Astrocyte of the spinal cord (primary cell): ENCODE measurements around the gene MEPCE.
"Not testable (repeated sequence)": the region's sequence is repeated elsewhere in the genome, so short reads cannot be mapped to it uniquely, and the experiment has no call there.

Source experiments
- DNase-seq: peaks from one replicate; pipeline ENCODE4 v3.0.0; 2011; ENCODE audit warnings: low read depth, low spot score
- H3K4me3 ChIP-seq: 2 replicates; pipeline ENCODE4 v1.5.1; 2011; ENCODE audit warnings: low read depth, mild to moderate bottlenecking, low read length, moderate library complexity
- in situ Hi-C: cut with HindIII; loops from 2 replicates; pipeline ENCODE4 v1.10.0; 2017; ENCODE audit warnings: low sequenced_read_pairs
- TF ChIP-seq, protein P1 (sequence below): IDR thresholded peaks from 2 replicates; pipeline ENCODE4 v1.5.1; 2012; ENCODE audit warnings: low read depth, mild to moderate bottlenecking, low read length, inconsistent platforms

MEPCE gene, protein sequence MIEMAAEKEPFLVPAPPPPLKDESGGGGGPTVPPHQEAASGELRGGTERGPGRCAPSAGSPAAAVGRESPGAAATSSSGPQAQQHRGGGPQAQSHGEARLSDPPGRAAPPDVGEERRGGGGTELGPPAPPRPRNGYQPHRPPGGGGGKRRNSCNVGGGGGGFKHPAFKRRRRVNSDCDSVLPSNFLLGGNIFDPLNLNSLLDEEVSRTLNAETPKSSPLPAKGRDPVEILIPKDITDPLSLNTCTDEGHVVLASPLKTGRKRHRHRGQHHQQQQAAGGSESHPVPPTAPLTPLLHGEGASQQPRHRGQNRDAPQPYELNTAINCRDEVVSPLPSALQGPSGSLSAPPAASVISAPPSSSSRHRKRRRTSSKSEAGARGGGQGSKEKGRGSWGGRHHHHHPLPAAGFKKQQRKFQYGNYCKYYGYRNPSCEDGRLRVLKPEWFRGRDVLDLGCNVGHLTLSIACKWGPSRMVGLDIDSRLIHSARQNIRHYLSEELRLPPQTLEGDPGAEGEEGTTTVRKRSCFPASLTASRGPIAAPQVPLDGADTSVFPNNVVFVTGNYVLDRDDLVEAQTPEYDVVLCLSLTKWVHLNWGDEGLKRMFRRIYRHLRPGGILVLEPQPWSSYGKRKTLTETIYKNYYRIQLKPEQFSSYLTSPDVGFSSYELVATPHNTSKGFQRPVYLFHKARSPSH

GRCh38 chr7:100429637-100430492 lies at the start of gene MEPCE:
Gene MEPCE, plus strand, starts transcription at chr7:100429831. Its CDS starts 188 bp downstream, at chr7:100430019.
- peak within 1 kb of the TSS; percentile 65 for H3K4me3 ChIP-seq
- in situ Hi-C loops: no loop called here
- peak; percentile 98 for DNase-seq
- TF ChIP-seq, protein P1, sequence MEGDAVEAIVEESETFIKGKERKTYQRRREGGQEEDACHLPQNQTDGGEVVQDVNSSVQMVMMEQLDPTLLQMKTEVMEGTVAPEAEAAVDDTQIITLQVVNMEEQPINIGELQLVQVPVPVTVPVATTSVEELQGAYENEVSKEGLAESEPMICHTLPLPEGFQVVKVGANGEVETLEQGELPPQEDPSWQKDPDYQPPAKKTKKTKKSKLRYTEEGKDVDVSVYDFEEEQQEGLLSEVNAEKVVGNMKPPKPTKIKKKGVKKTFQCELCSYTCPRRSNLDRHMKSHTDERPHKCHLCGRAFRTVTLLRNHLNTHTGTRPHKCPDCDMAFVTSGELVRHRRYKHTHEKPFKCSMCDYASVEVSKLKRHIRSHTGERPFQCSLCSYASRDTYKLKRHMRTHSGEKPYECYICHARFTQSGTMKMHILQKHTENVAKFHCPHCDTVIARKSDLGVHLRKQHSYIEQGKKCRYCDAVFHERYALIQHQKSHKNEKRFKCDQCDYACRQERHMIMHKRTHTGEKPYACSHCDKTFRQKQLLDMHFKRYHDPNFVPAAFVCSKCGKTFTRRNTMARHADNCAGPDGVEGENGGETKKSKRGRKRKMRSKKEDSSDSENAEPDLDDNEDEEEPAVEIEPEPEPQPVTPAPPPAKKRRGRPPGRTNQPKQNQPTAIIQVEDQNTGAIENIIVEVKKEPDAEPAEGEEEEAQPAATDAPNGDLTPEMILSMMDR: no peak

DNA sequence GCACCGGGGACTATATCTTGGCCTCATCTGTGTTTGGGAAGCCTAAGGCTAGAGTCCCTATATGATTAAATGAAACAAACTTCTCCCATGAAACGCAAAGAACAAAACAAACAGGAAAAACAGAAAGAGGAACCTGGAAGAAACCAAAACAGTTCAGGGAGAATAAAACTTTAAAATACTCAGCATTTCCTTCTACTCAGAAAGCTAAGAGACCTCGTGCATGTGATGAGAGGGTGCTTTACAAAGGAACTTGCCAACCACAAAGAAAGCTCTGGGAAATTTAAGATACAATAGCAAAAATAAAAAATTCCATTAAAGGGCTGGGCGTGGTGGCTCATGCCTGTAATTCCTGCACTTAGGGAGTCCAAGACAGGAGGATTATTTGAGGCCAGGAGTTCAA lies 49.4 kb upstream of the MEPCE start:
- DNase-seq: no peak
- in situ Hi-C loops: no loop called here
- no peak overlapping the region for H3K4me3 ChIP-seq
- TF ChIP-seq, protein P1: no peak

DNA sequence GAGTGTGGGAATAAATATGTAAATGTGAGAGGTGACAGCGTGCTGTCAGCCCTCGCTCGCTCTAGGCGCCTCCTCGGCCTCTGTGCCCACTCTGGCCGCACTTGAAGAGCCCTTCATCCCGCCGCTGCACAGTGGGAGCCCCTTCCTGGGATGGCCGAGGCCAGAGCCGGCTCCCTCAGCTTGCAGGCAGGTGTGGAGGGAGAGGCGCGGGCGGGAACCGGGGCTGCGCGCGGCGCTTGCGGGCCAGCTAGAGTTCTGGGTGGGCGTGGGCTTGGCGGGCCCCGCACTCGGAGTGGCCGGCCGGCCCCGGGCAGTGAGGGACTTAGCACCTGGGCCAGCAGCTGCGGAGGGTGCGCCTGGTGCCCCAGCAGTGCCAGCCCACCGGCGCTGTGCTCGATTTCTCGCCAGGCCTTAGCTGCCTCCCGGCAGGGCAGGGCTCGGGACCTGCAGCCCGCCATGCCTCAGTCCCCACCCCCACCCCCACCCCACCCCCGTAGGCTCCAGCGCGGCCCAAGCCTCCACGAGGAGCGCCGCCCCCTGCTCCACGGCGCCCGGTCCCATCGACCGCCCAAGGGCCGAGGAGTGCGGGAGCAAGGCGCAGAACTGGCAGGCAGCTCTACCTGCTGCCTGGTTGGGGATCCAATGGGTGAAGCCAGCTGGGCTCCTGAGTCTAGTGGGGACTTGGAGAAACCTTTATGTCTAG lies 47.9 kb upstream of the MEPCE start:
- H3K4me3 ChIP-seq, in situ Hi-C loops, DNase-seq: not testable (repeated sequence)

DNA sequence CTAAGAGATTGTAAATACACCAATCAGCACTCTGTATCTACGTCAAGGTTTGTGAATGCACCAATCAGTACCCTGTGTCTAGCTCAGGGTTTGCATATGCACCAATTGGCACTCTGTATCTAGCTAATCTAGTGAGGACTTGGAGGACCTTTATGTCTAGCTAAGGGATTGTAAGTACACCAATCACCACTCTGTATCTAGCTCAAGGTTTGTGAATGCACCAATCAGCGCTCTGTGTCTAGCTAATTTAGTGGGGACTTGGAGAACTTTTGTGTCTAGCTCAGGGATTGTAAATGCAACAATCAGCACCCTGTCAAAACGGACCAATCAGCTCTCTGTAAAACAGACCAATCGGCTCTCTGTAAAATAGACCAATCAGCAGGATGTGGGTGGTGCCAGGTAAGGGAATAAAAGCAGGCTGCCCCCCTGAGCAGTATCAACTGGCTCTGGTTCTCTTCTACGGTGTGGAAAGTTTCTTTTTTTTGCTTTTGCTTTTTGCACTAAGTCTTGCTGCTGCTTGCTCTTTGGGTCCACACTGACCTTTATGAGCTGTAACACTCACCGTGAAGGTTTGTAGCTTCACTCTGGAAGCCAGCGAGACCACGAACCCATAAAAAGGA lies 47.3 kb upstream of the MEPCE start:
- in situ Hi-C loops, DNase-seq: not testable (repeated sequence)

DNA sequence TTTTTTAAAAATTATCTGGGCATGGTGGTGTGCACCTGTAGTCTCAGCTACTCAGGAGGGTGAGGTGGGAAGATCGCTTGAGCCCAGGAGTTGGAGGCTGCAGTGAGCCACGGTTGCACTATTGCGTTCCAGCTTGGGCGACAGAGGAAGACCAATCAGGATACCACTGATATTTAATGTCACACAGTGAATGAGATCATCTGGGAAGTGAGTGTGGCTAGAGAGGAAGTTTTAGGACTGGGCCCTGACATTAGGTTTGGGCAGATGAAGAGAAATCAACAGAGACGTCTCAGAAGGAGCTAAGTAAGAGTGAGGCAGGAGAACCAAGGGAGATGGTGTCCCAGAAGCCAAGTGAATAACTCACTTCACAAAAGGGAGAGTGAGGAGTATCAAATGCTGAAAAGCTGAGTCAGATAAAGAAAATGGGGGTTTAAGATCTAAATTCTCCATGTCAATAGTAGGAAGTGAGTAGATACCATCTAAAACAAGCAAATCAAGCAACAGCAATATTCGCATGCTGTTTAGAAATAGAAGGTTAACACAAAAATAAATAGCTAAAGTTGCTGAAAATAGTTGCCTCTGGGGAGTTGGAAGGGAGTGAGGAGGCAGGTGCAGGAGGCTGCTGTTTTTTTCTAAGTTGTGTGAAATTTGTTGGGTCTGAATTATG lies 44.9 kb upstream of the MEPCE start:
- H3K4me3 ChIP-seq: no peak overlapping the region
- TF ChIP-seq, protein P1: no peak
- in situ Hi-C loops: no loop called here
- DNase-seq: no peak

More for the DNA sequence above, 47.3 kb upstream of the MEPCE start:
- not testable (repeated sequence) for H3K4me3 ChIP-seq

DNA sequence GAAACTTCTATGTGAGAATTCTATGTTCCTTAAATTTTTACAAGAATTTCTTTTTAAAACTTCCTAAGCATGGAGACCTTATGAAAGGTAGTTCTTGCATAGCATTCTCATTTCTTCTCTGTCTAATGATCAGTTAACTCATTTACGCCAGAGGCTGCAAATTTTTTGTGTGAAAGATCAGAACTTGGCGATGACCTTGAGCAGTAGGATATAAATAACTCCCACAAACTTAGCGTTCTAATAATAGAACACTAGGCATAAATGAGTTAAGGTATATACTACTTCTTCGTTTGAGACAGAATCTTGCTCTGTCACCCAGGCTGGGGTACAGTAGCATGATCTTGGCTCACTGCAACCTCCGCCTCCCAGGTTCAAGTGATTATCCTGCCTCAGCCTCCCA lies 42.7 kb upstream of the MEPCE start:
- H3K4me3 ChIP-seq: no peak overlapping the region
- no peak for DNase-seq
- in situ Hi-C loops: no loop called here
- TF ChIP-seq, protein P1: no peak
